ENCODE measurements around the gene PHKG2.

The PHKG2 gene

DNA sequence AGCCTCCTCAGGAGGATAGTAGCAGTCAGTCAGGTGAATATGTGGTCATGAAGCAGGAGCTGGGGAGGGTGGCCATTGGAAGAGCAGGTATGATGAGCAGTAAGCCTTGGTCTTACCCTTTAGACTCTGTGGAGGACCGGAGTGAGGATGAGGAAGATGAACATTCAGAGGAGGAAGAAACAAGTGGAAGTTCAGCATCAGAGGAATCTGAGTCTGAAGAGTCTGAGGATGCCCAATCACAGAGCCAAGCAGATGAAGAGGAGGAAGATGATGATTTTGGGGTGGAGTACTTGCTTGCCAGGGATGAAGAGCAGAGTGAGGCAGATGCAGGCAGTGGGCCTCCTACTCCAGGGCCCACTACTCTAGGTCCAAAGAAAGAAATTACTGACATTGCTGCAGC is 36.5 kb upstream of the PHKG2 start:
- no peak overlapping the region for H3K9ac ChIP-seq
- H3K27me3 ChIP-seq (ENCODE audit: control insufficient read depth, insufficient read depth, low read length), result no peaks in the 10 kb centered on the region
- no peaks in the 10 kb centered on the region for H3K36me3 ChIP-seq (ENCODE audit: control insufficient read depth, insufficient read depth, low read length)
- TF ChIP-seq, protein P1, sequence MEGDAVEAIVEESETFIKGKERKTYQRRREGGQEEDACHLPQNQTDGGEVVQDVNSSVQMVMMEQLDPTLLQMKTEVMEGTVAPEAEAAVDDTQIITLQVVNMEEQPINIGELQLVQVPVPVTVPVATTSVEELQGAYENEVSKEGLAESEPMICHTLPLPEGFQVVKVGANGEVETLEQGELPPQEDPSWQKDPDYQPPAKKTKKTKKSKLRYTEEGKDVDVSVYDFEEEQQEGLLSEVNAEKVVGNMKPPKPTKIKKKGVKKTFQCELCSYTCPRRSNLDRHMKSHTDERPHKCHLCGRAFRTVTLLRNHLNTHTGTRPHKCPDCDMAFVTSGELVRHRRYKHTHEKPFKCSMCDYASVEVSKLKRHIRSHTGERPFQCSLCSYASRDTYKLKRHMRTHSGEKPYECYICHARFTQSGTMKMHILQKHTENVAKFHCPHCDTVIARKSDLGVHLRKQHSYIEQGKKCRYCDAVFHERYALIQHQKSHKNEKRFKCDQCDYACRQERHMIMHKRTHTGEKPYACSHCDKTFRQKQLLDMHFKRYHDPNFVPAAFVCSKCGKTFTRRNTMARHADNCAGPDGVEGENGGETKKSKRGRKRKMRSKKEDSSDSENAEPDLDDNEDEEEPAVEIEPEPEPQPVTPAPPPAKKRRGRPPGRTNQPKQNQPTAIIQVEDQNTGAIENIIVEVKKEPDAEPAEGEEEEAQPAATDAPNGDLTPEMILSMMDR (IDR thresholded peaks at IDR 0.05), result no peak
- no peak overlapping the region for H2AFZ ChIP-seq
- no peak overlapping the region for H3K27ac ChIP-seq
- no peak overlapping the region for H3K4me3 ChIP-seq (ENCODE audit: low read depth, low read length)
- peaks cover 24% of the 10 kb centered on the region for H3K79me2 ChIP-seq
- H3K9me3 ChIP-seq (ENCODE audit: control insufficient read depth, low read length), result no peaks in the 10 kb centered on the region
- no peak overlapping the region for H3K4me2 ChIP-seq (ENCODE audit: low read length)
- H3K4me1 ChIP-seq, result no peaks in the 10 kb centered on the region

DNA sequence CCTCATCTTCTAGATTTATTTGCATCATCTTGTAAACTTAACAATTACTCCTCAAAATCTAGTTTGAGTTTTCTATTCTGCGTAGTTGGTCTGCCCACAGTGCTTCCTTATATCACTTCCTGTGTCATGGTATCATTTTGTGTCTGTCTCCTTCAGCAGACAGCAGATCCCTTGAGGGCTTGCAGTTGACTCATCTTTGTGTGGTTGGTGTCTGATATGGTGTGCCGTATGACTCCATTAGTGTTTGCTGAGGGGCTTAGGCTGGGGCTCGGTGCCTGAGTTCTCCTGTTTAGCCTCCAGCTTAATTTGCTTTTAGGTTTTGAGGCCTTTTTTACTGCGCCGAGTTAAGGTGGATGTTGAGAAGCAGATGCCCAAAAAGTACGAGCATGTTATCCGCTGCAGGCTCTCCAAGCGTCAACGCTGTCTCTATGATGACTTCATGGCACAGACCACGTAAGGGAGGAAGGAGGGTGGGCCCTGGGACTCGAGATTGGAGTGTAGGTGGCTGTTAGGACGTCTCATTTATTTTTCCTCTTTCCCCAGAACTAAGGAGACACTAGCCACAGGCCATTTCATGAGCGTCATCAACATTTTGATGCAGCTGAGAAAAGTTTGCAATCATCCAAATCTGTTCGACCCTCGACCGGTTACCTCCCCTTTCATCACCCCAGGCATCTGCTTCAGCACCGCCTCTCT is 32.3 kb upstream of the PHKG2 start:
- Histone ChIP-seq H3K36me3 (ENCODE audit: control insufficient read depth, insufficient read depth, low read length) (no peaks in the 10 kb centered on the region), H3K27ac (no peak overlapping the region), H2AFZ (no peak overlapping the region), H3K4me3 (ENCODE audit: low read depth, low read length) (no peak overlapping the region), H3K4me2 (ENCODE audit: low read length) (no peak overlapping the region), H3K4me1 (no peaks in the 10 kb centered on the region), H3K79me2 (peaks cover 12% of the 10 kb centered on the region), H3K9me3 (ENCODE audit: control insufficient read depth, low read length) (no peaks in the 10 kb centered on the region), H3K9ac (no peak overlapping the region), H3K27me3 (ENCODE audit: control insufficient read depth, insufficient read depth, low read length) (no peaks in the 10 kb centered on the region)
- TF ChIP-seq, protein P1 (IDR thresholded peaks at IDR 0.05), result no peak

DNA sequence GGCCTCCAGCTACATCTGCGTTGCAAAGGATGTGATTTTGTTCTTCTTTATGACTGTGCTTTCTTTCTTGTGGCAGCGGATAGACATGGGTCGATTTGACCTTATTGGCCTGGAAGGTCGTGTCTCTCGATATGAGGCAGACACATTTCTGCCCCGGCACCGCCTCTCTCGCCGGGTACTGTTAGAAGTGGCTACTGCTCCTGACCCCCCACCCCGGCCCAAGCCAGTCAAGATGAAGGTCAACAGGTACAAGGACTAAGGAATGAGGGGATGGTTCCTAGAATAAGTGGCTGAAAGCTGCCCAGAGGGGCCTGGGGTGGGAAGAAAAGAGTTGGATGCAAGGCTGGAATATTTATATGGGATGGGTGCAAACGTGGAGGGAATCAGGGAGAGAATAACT is 28.1 kb upstream of the PHKG2 start:
- Histone ChIP-seq H3K79me2 (peaks cover 18% of the 10 kb centered on the region), H3K4me3 (ENCODE audit: low read depth, low read length) (no peak overlapping the region), H3K4me1 (no peaks in the 10 kb centered on the region), H3K36me3 (ENCODE audit: control insufficient read depth, insufficient read depth, low read length) (no peaks in the 10 kb centered on the region), H3K9me3 (ENCODE audit: control insufficient read depth, low read length) (no peaks in the 10 kb centered on the region), H3K27me3 (ENCODE audit: control insufficient read depth, insufficient read depth, low read length) (no peaks in the 10 kb centered on the region), H3K27ac (no peak overlapping the region), H3K9ac (no peak overlapping the region), H3K4me2 (ENCODE audit: low read length) (no peak overlapping the region), H2AFZ (no peak overlapping the region)
- TF ChIP-seq, protein P1 (IDR thresholded peaks at IDR 0.05), result no peak

GRCh38 chr16:30720694-30721093 is 27.5 kb upstream of the PHKG2 start:
- Histone ChIP-seq H3K27ac (no peak overlapping the region), H3K4me1 (no peaks in the 10 kb centered on the region), H3K9ac (no peak overlapping the region), H3K9me3 (ENCODE audit: control insufficient read depth, low read length) (no peaks in the 10 kb centered on the region), H3K27me3 (ENCODE audit: control insufficient read depth, insufficient read depth, low read length) (no peaks in the 10 kb centered on the region), H3K79me2 (peaks cover 18% of the 10 kb centered on the region), H3K36me3 (ENCODE audit: control insufficient read depth, insufficient read depth, low read length) (no peaks in the 10 kb centered on the region), H3K4me3 (ENCODE audit: low read depth, low read length) (no peak overlapping the region), H3K4me2 (ENCODE audit: low read length) (no peak overlapping the region), H2AFZ (no peak overlapping the region)
- TF ChIP-seq, protein P1 (IDR thresholded peaks at IDR 0.05), result no peak

DNA sequence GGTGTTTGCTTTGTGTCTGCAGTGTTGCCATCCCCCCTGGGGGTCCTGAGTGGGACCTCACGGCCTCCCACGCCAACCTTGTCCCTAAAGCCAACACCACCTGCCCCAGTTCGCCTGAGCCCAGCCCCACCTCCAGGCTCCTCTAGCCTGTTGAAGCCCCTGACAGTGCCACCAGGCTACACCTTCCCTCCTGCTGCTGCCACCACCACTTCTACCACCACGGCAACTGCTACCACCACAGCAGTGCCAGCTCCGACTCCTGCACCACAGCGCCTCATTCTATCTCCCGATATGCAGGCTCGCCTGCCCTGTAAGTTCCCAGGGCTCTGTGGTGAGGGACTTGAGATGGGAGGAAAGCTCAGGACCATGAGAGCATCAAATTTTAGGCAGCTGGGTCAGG is 27.1 kb upstream of the PHKG2 start:
- H3K4me3 ChIP-seq (ENCODE audit: low read depth, low read length), result no peak overlapping the region
- no peaks in the 10 kb centered on the region for H3K36me3 ChIP-seq (ENCODE audit: control insufficient read depth, insufficient read depth, low read length)
- H3K79me2 ChIP-seq, result peaks cover 18% of the 10 kb centered on the region
- no peak overlapping the region for H3K4me2 ChIP-seq (ENCODE audit: low read length)
- H3K9me3 ChIP-seq (ENCODE audit: control insufficient read depth, low read length), result no peaks in the 10 kb centered on the region
- no peak overlapping the region for H2AFZ ChIP-seq
- no peak overlapping the region for H3K9ac ChIP-seq
- no peak overlapping the region for H3K27ac ChIP-seq
- no peaks in the 10 kb centered on the region for H3K27me3 ChIP-seq (ENCODE audit: control insufficient read depth, insufficient read depth, low read length)
- TF ChIP-seq, protein P1 (IDR thresholded peaks at IDR 0.05), result no peak
- no peaks in the 10 kb centered on the region for H3K4me1 ChIP-seq
